Spleen (tissue), 7 donors: ENCODE results near the gene FRS3.

Experiments used
- CTCF ChIP-seq, 11 experiments: fragments of 200-600 bp in 7 of 11; fragments of 450-650 bp in 4 of 11; sonication (generic) in 4 of 11; IDR thresholded peaks in 8 of 11; conservative IDR thresholded peaks in 3 of 11; 1 replicate in 7 of 11; 2 replicates in 4 of 11; pipeline versions ENCODE4 v1.4.0 to v1.8.0; 2016 to 2021; ENCODE audit warnings: antibody characterized with exemption in 11 of 11, inconsistent platforms in 4 of 11, mild to moderate bottlenecking in 1 of 11
- POLR2A ChIP-seq, 3 donors: fragments of 450-650 bp; IDR thresholded peaks; one replicate each; pipeline ENCODE4 v1.5.1; 2017; ENCODE audit warnings: antibody characterized with exemption in 3 of 3, mild to moderate bottlenecking in 1 of 3
- POLR2AphosphoS5 ChIP-seq, 3 donors: sonication (generic); formaldehyde crosslinking; IDR thresholded peaks; one replicate each; pipeline ENCODE4 v1.5.1; 2017; ENCODE audit warnings: antibody characterized with exemption in 3 of 3
- donor health status: DM: no; HTN: no; CAD: no; lungs with moderate emphysema.
- donor health status: DM: no; HTN: no; CAD: no.
- donor health status: DM: no; HTN: no; CAD: no.

- no peak for TF ChIP-seq CTCF (IDR thresholded peaks at IDR 0.05 in 8 of 11, conservative IDR thresholded peaks at IDR 0.05 in 3 of 11)
- no peak for TF ChIP-seq POLR2A (IDR thresholded peaks at IDR 0.05)
- TF ChIP-seq POLR2AphosphoS5 (IDR thresholded peaks at IDR 0.05), result no peak
Measured at GRCh38 chr6:41796474-41796873, 16.8 kb upstream of the FRS3 start.
